Measurements from ENCODE around the gene CCDC30.
A peak's percentile ranks its signal among the peaks of the same experiment; 100 is the strongest.
"Not testable (repeated sequence)": the region's sequence is repeated elsewhere in the genome, so short reads cannot be mapped to it uniquely, and the experiment has no call there.

CCDC30 gene

GRCh38 chr1:42453386-42453785, 9.7 kb upstream of the CCDC30 start:
- no peak for DNase-seq

GRCh38 chr1:42454403-42454802, 8.7 kb upstream of the CCDC30 start:
- no peak for DNase-seq

- DNase-seq: peak; percentile 95
Observed at GRCh38 chr1:42456010-42456753, 6.9 kb upstream of the CCDC30 start, which contains the start of the genes PPCS and ZMYND12. PPCS (plus strand) TSS chr1:42456543; CDS start chr1:42456566, 23 bp downstream. ZMYND12 (minus strand) TSS chr1:42456022; CDS start chr1:42455997, 25 bp downstream.

GRCh38 chr1:42456754-42457089, 6.4 kb upstream of the CCDC30 start:
- peak; percentile 82 for DNase-seq

- DNase-seq: no peak
Observed at GRCh38 chr1:42461196-42461595, 1.9 kb upstream of the CCDC30 start.

GRCh38 chr1:42463921-42464320, 835 bp downstream of the CCDC30 start:
- DNase-seq: no peak

- DNase-seq: no peak
Observed at GRCh38 chr1:42466030-42466429, 2.9 kb downstream of the CCDC30 start.

GRCh38 chr1:42469727-42470126, 6.6 kb downstream of the CCDC30 start:
- DNase-seq: no peak

- no peak for DNase-seq
Observed at GRCh38 chr1:42476605-42477004, 13.5 kb downstream of the CCDC30 start.

GRCh38 chr1:42477354-42477753, 14.3 kb downstream of the CCDC30 start:
- DNase-seq: not testable (repeated sequence)

GRCh38 chr1:42477775-42478174, 14.7 kb downstream of the CCDC30 start:
- no peak for DNase-seq

- DNase-seq: no peak
Observed at GRCh38 chr1:42479621-42480020, 16.5 kb downstream of the CCDC30 start.

GRCh38 chr1:42480921-42481320, 17.8 kb downstream of the CCDC30 start:
- DNase-seq: no peak

GRCh38 chr1:42482635-42483153, 19.6 kb downstream of the CCDC30 start:
- no peak for DNase-seq

GRCh38 chr1:42484382-42484781, 21.3 kb downstream of the CCDC30 start:
- DNase-seq: no peak

GRCh38 chr1:42490237-42490636, 27.2 kb downstream of the CCDC30 start:
- DNase-seq: no peak

- not testable (repeated sequence) for DNase-seq
Observed at GRCh38 chr1:42502031-42502430, 38.9 kb downstream of the CCDC30 start.

GRCh38 chr1:42504535-42505128, 41.5 kb downstream of the CCDC30 start:
- no peak for DNase-seq

GRCh38 chr1:42506576-42506975, 43.5 kb downstream of the CCDC30 start:
- DNase-seq: no peak

- DNase-seq: peak; percentile 54
Observed at GRCh38 chr1:42511581-42512155, 48.6 kb downstream of the CCDC30 start.

- no peak for DNase-seq
Observed at GRCh38 chr1:42518908-42519307, 55.8 kb downstream of the CCDC30 start.

- DNase-seq: no peak
Observed at GRCh38 chr1:42523171-42523570, 60.1 kb downstream of the CCDC30 start.

GRCh38 chr1:42524330-42524729, 61.2 kb downstream of the CCDC30 start:
- no peak for DNase-seq

GRCh38 chr1:42529724-42530181, 66.7 kb downstream of the CCDC30 start:
- DNase-seq: peak; percentile 54
